NCI-H1694 (cell line): Measurements from ENCODE around the gene RAB35.

Experiments used
- DNase-seq: peaks from one replicate; lab custom pipeline; 2025; lab: John Stamatoyannopoulos, UW

RAB35 gene

DNA sequence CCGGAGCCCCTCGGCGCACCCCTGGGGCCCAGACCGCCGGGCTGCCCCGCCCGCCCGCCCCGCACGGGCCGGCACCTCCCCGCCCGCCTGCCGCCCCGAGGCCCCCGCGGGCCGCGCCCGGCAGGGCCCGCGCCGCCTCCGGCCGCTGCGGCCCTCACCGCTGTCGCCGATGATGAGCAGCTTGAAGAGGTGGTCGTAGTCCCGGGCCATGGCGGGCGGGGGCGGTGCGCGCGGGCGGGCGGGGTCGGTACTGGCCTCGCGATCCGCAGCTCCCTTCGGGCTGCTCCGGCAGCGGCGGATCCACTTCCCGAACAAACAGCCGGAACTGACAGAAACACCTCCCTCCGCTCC, at the start of gene RAB35:
Gene RAB35, minus strand, starts transcription at position 313 of the 351 bp plus-strand sequence. Its CDS starts 103 bp downstream, at position 210.
- no peak for DNase-seq

DNA sequence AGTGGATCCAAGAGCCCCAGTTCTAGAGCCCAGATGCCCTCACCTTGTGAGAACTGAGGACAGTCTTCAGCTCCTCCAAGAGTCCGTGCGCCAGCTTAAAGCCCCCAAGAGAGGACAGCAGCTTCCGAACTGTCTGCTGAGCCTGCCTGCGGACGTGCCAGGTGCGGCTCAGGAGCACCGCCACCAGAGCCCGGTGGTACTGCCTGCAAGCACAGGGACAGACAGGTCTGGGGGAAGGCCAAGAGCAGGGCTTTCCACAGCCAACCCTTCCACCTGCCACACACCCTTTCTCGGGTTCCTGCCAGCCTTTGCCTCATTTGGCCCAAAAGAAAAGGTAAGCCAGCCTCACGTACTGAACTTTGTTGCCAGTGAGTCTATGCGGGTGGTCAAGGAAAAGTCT, 47.7 kb upstream of the RAB35 start:
- no peak for DNase-seq

DNA sequence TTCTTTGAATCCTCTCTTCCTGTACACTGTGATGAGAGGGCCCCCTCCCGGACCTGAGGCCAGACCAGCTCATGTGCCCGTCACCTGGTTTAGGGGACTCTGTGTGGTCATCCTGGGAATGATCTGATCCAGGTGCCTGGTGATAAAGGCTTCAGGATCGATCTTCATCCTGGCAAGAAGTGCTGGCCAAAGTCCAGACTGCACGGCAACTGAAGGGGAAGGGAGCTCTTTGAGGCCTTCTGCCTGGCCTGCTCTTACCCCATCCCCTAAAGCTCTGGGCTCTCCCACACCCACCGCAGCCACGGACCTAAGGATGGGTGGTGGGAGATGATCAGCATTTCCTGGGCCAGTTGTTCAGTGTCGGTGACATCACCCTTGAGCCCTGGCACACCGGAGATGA, 46.2 kb upstream of the RAB35 start:
- DNase-seq: no peak

DNA sequence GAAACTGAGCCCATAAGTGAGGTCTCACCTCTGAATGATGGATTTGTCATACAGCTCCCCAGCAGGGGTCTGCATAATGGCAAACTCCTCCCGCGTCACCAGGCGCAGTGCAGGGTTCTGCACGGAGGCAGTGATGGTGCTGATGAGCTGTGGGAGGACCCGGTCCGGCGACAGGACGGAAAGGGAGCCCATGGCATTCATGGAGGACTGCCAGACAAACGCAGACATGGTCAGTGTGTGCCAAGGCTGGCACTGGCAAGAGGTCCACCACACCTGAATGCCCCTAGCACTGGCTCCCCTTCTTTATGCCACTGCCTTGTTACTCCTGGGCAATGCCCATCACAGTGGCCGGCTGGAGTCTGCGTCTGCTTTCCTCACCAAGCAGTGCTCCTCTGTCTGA, 45.3 kb upstream of the RAB35 start:
- DNase-seq: no peak

DNA sequence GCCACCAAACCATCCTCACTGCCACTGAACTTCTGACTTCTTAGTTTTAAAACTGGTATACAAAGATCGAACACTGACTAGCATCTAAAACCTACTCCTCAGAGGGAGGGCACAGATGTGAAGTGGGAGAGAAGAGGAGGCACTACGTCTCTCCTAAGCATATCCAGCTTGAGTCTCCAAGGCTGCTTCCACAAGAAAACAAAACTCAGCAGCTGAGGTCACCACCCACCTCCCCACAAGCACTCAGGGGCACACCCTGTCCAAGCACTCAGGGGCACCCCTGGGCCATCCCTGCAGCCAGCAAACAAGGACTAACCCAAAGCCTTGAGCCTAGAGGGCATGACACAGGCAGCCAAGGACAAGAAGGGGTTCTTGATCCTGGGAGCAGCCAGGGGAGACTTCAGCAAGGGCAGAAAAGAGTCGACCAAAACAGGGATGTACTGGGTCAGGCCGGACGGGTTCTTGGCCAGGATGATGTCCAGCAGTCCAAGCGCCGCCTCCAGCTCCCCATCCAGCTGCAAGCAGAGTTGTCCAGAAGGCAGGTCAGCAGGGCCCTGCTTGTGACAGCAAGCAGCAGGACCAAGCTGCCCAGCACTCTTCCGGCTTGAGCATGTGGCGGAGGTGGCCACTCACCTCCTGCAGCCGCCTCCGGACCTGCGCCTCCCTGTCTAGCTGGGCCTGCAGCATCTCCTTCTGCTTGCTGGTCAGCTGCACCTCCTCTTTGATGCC, 43.1 kb upstream of the RAB35 start:
- no peak for DNase-seq

DNA sequence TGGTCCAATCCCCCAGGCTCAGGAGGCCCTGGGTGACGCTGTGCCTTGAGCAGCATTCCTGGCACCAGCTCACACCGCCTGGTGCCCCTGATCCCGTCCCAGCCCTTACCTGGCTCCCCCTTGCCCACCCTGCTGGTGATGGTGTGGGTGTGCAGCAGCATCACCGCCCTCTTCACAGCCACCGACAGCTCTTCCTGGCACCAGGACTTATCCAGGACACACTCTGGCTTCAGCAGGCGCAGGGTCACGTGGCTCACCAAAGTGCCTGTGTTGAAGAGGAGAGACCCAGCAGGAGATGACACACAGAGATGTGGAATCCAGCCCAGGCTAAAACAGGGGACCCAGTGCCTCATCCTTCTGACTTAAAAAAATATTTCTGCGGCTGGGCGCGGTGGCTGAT, 41.8 kb upstream of the RAB35 start:
- DNase-seq: no peak

DNA sequence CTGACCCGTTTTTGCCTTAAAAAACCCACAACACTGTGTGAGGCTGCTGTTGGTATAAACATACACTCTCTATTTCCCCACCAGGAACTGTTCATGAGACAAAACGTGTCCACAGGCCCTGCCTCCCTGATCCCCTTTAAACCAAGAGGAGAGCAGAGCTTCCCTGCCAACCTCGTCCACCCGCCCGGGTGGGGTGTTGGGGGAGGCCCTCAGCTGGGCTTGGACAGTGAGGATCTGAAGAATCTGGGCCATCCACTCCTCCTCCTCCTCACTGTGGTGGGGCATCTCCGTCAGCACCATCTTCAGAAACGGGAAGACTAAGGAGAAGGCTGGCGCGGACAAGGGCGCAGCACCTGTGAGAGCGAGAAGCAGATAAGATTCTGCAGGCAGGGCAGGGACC, 41.1 kb upstream of the RAB35 start:
- no peak for DNase-seq

DNA sequence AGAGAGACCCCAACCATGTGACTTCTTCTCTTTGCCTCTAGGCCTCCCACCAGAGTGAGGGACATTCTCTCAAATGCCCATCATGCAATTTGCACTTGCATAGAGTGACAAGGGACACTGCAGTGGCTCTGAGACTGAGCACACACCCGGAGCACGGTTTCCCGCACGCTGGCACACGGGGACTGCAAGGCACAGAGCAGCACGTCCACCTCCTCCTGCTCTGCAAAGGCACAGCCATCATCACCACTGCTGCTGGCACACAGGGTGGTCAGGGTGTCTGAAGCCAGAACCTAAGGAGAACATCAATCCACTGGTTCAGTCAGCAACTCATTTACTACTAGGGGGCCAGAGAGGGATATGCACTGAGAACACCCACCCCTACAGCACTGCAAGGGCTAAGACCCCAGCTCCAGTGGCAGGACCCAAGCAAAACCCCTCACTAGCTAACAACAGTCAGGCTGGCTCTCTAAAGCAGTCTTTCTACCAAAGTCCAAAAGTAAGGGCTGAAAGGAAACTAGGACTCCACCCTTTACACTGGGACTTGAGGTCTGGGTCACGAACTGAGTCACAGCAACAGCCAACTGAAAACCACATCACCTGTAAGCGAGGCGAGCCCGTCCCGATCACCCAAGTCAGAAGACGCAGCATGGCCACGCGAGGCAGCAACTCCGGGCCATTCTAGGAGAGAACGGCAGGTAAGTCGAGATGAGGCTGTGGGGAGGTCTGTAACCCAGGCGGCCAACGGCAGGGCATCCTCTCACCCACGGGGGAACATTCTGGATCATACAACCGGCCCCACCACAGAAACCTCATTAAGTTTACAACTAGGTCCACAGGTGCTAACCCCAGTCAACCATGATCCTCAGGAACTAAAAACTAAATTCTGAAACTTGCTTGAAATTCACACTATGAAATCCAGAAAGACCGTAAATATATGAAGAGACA, 40.0 kb upstream of the RAB35 start:
- DNase-seq: no peak

DNA sequence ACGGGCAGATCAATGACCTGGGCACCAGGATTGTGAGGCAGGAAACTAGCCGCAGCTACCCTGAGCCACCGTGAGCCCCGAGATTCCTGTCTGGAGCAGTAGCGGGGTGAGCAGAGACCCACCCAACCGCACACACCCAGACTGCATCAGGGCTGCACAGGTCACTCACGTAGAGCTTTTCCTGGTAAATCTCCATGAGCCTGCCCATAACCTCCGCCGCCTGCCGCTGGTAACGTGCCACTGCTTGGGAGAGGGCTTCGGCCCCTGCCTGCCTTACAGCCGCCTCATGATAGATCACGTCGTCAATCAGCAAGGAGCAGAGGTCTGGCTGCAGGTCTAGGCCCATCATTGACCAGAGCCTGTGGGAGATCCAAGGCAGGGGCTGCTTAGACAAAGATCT, 38.5 kb upstream of the RAB35 start:
- DNase-seq: no peak

DNA sequence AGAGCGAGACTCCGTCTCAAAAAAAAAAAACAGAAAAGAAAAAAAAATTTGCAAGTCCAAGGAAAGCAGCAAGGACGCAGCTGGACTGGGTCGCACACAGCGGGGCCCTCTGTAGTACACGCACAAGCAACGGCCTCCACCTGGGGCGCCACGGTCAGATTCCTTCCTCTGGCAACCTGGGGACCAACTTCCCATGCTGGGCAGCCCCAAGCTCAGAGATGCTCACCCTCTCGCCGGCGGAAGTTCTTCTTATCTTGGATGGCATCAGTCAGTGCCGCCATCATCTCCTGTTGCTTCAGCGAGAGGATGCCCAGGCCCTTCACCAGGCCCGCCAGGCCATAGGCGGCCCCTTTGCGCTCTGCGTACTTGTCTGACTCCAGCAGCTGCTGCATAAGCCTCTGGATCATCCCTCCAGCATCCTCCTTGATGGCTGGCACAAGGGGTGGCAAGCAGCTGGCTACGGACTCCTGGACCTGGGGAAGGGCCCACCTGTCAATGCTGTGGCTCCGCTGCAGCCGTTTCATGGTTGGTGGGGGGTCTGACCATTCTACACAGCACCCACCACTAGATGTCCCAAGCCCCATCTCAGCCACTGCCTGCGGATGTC, 34.5 kb upstream of the RAB35 start:
- DNase-seq: no peak

DNA sequence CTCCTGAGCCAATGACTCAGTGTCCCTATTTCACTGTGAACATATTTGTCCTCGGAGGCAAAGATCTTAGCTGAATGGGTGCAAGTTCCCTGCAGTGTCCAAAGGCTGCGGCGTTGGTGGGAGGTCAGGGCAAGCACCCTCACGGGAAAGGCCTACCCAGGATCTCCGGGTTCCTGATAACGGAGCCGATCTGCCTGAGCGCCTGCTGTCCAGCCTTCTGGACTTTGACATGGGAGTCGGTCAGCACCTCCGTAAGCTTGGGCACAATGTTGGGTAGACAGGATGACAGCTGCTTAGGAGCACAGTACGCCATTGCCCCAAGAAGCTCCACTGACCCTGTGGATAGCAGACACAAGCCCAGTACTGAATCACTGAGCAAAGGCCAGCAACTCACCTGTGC, 31.5 kb upstream of the RAB35 start:
- DNase-seq: no peak

DNA sequence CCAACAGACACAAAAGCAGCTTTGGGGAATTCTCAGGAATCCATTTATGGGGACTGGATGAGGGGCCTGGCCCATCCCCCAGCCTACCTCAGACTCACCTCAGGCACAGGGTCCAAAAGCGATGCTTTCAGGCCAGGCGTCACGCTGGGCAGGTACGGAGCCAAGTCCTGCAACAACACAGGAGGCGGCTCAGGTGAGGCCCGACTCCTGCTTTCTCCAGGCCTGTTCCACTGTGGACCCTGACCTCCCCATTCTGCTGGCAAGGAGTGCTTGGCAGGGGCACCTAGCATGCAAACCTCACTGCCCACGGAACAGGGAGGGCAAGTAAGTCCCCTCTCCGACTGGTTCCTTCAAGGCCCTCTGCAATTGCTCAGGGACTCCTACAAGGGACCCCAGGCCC, 28.6 kb upstream of the RAB35 start:
- no peak for DNase-seq

DNA sequence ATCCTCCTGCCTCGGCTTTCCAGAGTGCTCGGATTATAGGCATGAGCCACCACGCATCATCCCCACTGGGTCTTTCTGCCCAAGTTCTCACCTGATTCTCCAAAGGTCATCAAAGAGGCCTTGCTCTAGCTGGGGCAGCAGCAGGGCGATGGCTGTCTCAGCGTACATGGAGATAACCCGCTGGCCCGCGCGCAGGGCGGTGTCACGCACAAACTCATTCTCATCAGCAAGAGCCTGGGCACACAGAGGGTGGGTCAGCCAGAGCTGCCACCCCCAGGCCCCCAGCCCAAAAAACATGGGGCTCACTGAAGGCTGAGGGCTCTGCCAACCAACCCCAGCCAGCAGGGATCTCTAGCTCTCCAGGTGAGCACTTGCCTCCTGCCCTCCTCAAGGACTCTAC, 27.7 kb upstream of the RAB35 start:
- DNase-seq: no peak

DNA sequence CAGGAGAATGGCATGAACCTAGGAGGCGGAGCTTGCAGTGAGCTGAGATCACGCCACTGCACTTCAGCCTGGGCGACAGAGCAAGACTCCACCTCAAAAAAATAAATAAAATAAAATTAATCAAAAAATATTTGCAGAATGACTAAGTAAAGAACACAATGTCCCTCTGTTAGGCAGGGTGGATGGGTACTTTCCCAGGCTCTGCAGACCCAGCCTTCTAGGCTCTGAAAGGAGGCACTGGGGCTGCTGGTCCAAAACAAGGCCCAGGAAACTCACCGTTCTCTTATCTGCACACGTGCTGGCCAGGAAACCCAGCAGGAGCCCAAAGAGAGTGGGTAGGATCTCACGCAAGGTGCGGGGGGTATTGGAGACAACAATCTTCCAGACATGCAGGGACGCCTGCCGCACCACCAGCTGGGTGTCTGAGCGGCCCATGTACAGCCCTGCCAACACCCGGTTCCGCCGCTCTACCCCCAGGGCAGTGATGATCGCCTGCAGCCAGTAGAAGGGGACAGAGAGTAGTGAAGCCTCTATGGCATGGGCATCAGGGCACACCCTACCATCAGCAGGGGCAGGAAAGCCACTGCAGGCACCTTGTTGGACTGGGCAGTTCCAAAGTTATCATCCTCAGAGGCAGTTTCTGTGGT, 25.8 kb upstream of the RAB35 start:
- no peak for DNase-seq

DNA sequence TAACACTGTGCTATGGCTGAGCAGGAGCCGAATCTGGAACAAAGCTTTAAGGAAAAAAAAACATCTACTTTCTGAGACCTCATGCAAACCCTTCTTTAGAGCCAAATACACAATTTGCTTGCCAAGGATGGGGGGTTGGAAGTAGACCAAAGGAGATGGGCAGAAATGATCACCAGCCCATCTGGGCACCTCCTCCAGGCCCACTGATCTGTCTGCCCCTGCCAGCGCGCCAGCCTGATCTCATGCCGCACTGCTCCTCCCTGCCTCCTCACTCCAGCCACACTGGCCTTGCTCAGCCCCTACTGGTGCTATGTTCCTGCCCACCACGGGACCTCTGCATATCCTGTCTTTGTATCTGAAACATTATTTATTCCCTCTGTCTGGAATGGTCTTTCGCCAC, 24.8 kb upstream of the RAB35 start:
- no peak for DNase-seq

DNA sequence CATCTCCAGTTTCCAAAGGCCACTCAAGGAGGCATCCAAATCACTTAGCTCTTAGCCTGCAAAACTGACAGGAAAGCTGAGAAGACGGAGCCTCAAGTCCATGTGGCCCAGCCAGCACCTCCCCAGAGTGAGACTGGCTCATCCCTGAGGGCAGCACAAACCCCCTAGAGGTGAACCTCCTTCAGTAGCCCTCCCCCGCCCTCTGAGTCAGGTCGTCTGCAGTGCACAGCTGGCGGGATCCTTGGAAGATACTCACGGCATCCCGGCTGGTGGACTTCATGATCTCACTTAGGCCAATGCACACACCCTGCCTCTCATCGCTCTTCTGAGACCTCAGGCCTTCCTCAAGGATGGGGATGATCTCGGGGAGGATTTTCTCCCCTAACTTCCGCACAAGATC, 24.1 kb upstream of the RAB35 start:
- DNase-seq: no peak

DNA sequence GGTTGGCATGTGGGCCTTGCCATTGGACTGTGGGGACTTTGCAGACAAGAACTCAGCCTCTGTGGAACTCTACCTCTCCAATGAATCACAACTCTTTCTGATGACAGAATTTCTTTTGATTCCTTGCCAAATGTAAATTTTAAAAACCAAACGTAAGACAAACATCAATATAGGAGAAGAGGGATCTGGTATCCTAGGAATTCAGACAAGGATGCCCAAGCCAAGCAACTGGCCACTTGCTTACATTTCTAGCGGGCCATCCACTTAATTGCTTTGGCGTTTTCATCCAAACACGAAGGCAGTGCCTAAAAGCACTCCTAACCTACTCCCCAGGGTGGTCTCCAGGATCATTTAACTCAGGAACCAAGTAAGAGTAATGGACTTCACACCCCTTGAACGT, 23.4 kb upstream of the RAB35 start:
- DNase-seq: no peak

DNA sequence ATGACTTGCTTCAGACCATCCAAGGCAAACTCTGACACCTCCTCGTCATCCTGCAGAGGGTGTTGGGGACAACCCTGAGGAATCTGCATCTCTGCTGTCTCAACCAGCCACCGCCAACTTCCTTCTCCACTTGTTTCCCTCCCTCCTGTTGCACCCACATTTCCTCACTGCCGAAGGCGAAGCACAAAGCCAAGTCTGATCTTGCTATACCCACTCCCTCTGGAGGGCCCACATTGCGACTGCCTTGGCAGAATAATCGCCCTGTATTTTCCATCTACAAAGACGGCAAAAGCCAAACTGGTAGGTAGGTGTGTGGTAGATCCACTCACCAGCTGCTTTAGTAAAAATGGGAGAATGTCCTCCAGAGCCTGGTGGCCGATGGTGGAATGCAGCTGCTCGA, 21.8 kb upstream of the RAB35 start:
- no peak for DNase-seq

DNA sequence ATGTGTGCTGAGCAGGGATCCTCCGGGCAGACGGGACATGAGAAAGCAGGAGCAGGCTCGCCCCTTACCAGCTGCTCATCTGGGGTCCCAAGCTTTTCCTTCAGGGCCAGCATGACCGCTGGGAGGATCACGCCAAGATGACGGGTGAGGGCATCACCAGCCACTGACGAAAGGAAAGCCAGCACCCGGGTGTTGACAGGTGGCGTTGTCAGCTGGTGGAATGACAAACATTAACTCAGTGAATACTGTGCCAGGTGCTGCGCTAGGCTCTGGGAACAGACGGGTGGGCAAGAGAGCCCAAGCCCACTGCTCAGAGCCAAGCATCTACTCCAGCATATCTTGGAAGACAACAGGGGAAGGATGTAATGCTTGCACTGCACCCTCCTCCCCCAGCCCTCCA, 21.3 kb upstream of the RAB35 start:
- no peak for DNase-seq

DNA sequence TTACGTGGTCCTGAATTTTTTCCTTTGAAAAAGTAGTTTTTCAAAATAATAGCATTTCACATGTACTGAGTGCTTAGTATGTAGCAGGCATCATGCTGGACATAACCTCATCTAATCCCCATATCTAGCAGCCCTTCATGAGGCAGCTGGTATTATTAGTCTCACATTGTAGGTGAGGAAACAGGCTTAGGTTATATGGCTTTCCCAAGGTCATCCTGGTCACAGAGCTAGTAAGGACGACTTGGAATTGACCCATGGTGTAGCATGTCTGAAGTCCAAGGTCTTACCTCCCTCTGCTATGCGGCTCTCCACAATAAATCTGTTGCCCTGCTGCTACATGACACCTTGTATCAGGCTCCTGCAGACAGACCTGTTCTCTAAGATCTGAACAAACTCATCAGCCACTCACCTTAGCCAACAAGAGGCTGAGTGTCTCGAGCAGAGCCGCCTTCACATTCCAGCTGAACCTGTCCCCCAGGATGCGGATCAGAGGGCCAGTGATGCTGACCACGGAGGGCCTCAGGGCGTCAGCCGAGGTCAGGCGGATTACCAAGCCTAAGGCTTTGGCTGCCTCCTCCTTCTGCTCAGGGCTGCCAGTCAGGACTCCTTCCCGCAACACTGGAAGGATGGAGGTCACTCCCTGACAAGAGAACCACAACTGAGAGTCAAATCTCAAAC, 19.7 kb upstream of the RAB35 start:
- no peak for DNase-seq

DNA sequence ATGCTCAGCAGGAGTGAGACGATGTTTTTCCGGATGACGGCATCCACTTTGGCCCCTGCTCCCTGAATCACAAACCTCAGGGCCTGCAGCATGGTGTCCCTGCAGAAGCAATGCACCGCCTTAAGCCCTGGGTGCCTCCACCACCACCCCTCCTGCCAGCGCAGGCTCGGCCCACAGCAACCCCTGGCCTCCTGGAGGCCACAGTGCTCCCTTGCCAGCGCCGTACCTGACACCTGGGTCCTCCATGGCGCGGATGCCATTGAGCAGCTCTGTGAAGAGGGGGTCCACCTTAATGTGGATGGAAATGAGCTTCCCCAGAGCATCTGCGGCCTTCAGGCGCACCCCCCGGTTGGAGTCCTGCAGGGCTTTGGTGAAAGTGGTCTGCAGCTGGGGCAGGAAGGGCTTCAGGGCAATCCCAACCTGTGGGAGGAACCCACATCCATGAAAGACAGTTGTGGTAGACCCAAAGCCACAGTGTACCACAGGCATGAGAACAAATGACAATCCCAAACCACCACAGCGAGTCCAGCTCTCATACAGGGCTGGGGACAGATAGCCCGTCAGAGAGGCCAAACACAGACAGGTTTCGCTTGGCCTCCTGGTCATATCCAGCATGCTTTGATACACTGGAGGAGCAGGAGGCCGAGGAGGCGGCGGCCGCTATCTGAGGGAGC, 17.9 kb upstream of the RAB35 start:
- no peak for DNase-seq
